PFSK-1 (cell line): ENCODE measurements around the gene CUEDC1.
A peak's percentile ranks its signal among the peaks of the same experiment; 100 is the strongest.

Experiments
- FOXP2 ChIP-seq: optimal IDR thresholded peaks from 2 replicates; pipeline ENCODE3; 2011; ENCODE audit warnings: borderline replicate concordance, control low read depth, inconsistent platforms; ENCODE audit not compliant: insufficient read depth; ENCODE audit errors: extremely low read length, extremely low read depth
- POLR2AphosphoS5 ChIP-seq: IDR thresholded peaks from 2 replicates; pipeline ENCODE4 v1.6.1; 2012; ENCODE audit warnings: low read depth, mild to moderate bottlenecking, control low read depth, low read length, moderate library complexity
- SIN3A ChIP-seq: IDR thresholded peaks from 2 replicates; pipeline ENCODE4 v1.6.1; 2012; ENCODE audit warnings: mild to moderate bottlenecking, low read length, moderate library complexity, borderline replicate concordance; ENCODE audit not compliant: insufficient read depth
- TAF1 ChIP-seq: IDR thresholded peaks from 2 replicates; pipeline ENCODE4 v1.6.1; 2012; ENCODE audit warnings: low read length, control low read depth, borderline replicate concordance; ENCODE audit not compliant: insufficient read depth
- TF ChIP-seq, protein P1 (sequence below), 2 experiments: IDR thresholded peaks; 2 replicates each; pipeline versions ENCODE4 v1.6.1 to v1.8.0; 2011 to 2012; ENCODE audit warnings: low read depth in 2 of 2, low read length in 2 of 2, control low read depth in 1 of 2, inconsistent platforms in 1 of 2, mild to moderate bottlenecking in 1 of 2, moderate library complexity in 1 of 2; ENCODE audit not compliant: insufficient read depth in 1 of 2

DNA sequence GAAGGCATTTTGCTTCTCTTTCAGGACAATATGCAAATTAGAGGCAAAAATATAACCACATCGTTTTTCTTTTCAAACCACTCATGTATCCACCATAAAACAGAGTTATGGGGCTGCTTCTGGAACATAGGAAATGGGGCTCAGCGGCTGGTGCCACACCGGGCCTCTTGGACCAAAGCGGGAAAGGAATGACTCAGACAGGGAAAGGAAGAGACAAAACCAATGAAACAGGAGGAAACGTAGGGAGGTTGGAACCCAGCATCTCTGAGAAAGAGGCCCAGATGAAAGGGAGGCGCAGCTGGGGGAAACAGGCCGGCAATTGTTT lies 28.5 kb downstream of the CUEDC1 start:
- TF ChIP-seq POLR2AphosphoS5, result no peak
- 0 out of 2 replicates have a peak, but pooled peaks have one; percentile 58 for TF ChIP-seq SIN3A
- no peak for TF ChIP-seq TAF1
- TF ChIP-seq, protein P1, sequence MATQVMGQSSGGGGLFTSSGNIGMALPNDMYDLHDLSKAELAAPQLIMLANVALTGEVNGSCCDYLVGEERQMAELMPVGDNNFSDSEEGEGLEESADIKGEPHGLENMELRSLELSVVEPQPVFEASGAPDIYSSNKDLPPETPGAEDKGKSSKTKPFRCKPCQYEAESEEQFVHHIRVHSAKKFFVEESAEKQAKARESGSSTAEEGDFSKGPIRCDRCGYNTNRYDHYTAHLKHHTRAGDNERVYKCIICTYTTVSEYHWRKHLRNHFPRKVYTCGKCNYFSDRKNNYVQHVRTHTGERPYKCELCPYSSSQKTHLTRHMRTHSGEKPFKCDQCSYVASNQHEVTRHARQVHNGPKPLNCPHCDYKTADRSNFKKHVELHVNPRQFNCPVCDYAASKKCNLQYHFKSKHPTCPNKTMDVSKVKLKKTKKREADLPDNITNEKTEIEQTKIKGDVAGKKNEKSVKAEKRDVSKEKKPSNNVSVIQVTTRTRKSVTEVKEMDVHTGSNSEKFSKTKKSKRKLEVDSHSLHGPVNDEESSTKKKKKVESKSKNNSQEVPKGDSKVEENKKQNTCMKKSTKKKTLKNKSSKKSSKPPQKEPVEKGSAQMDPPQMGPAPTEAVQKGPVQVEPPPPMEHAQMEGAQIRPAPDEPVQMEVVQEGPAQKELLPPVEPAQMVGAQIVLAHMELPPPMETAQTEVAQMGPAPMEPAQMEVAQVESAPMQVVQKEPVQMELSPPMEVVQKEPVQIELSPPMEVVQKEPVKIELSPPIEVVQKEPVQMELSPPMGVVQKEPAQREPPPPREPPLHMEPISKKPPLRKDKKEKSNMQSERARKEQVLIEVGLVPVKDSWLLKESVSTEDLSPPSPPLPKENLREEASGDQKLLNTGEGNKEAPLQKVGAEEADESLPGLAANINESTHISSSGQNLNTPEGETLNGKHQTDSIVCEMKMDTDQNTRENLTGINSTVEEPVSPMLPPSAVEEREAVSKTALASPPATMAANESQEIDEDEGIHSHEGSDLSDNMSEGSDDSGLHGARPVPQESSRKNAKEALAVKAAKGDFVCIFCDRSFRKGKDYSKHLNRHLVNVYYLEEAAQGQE (IDR thresholded peaks at IDR 0.05; ENCODE audit: insufficient read depth in 1 of 2, low read depth in 2 of 2, low read length in 2 of 2), result 0 out of 4 replicates have a peak, but pooled peaks of 1 of the 2 experiments have one; percentile 57
- TF ChIP-seq FOXP2, result no peak
